ENCODE results near the gene PPM1E. TPM values are rescaled to one million over a fixed set of nuclear protein-coding genes. Genes with fewer than 3 reads are reported as not detected.
"Not testable (repeated sequence)": the region's sequence is repeated elsewhere in the genome, so short reads cannot be mapped to it uniquely, and the experiment has no call there.

Gene PPM1E
- polyA plus RNA-seq, 3 donors, result not detected

- no peaks in the 10 kb centered on the region for H3K36me3 Mint-ChIP-seq
- DNase-seq, result no peak
- intact Hi-C loops (cut with micrococcal nuclease), result no loop called here
Observed at GRCh38 chr17:58789831-58790230, 34.2 kb downstream of the PPM1E start.

GRCh38 chr17:58794508-58794907 lies 38.9 kb downstream of the PPM1E start:
- H3K9ac ChIP-seq (ENCODE audit: insufficient read depth, low read length, poor library complexity, severe bottlenecking); H3K4me3 ChIP-seq (replicated peaks in 1 of 3; ENCODE audit: low read depth in 2 of 3, low read length in 3 of 3); H3K36me3 Mint-ChIP-seq; H3K27ac ChIP-seq (ENCODE audit: low read depth in 1 of 2, low read length in 2 of 2); H3K27ac Mint-ChIP-seq; H3K9me3 Mint-ChIP-seq; intact Hi-C loops (cut with micrococcal nuclease); H3K4me1 Mint-ChIP-seq; H4K20me1 ChIP-seq (ENCODE audit: insufficient read depth, low read length); H3K4me1 ChIP-seq (ENCODE audit: control insufficient read depth in 1 of 2, insufficient read depth in 2 of 2, low read length in 2 of 2); H3K4me2 ChIP-seq (replicated peaks; ENCODE audit: extremely low read depth, low read length, poor library complexity, severe bottlenecking); DNase-seq; H3K36me3 ChIP-seq (replicated peaks in 1 of 2; ENCODE audit: control insufficient read depth in 1 of 2, insufficient read depth in 2 of 2, low read length in 2 of 2); H3K79me2 ChIP-seq (ENCODE audit: insufficient read depth, low read length); H2AFZ ChIP-seq (ENCODE audit: insufficient read depth, low read depth, low read length, poor library complexity, severe bottlenecking); H3K27me3 ChIP-seq (ENCODE audit: control insufficient read depth in 2 of 2, insufficient read depth in 2 of 2, low read length in 2 of 2); H3K9me3 ChIP-seq (replicated peaks in 1 of 2; ENCODE audit: control insufficient read depth in 1 of 2, insufficient read depth in 1 of 2, low read length in 2 of 2): not testable (repeated sequence)
- peaks cover 14 to 25% (median 14%) of the 10 kb centered on the region in 3 donors for H3K27me3 Mint-ChIP-seq (ENCODE audit: low read depth in 3 of 3)
- no CpG with 5 or more reads among the region's 2 CpGs for WGBS (ENCODE audit: insufficient coverage)
- H3K4me3 Mint-ChIP-seq, result peak overlapping the region in 1 of 2 donors; percentile 60

More at GRCh38 chr17:58789831-58790230, 34.2 kb downstream of the PPM1E start:
- Histone ChIP-seq H4K20me1 (ENCODE audit: insufficient read depth, low read length) (no peaks in the 10 kb centered on the region), H3K4me2 (replicated peaks; ENCODE audit: extremely low read depth, low read length, poor library complexity, severe bottlenecking) (no peak overlapping the region), H3K9ac (ENCODE audit: insufficient read depth, low read length, poor library complexity, severe bottlenecking) (no peak overlapping the region), H3K79me2 (ENCODE audit: insufficient read depth, low read length) (no peaks in the 10 kb centered on the region), H3K9me3 (replicated peaks in 1 of 2; ENCODE audit: control insufficient read depth in 1 of 2, insufficient read depth in 1 of 2, low read length in 2 of 2) (no peaks in the 10 kb centered on the region), H3K27me3 (ENCODE audit: control insufficient read depth in 2 of 2, insufficient read depth in 2 of 2, low read length in 2 of 2) (peaks cover 0 to 7% of the 10 kb centered on the region in 2 donors), H3K27ac (ENCODE audit: low read depth in 1 of 2, low read length in 2 of 2) (no peak overlapping the region), H3K36me3 (replicated peaks in 1 of 2; ENCODE audit: control insufficient read depth in 1 of 2, insufficient read depth in 2 of 2, low read length in 2 of 2) (no peaks in the 10 kb centered on the region), H3K4me1 (ENCODE audit: control insufficient read depth in 1 of 2, insufficient read depth in 2 of 2, low read length in 2 of 2) (no peaks in the 10 kb centered on the region), H2AFZ (ENCODE audit: insufficient read depth, low read depth, low read length, poor library complexity, severe bottlenecking) (no peak overlapping the region), H3K4me3 (replicated peaks in 1 of 3; ENCODE audit: low read depth in 2 of 3, low read length in 3 of 3) (no peak overlapping the region)
- Mint-ChIP-seq H3K27ac (no peak overlapping the region), H3K4me3 (no peak overlapping the region), H3K9me3 (peaks cover 0 to 6% (median 1%) of the 10 kb centered on the region in 7 donors), H3K4me1 (no peaks in the 10 kb centered on the region), H3K27me3 (ENCODE audit: low read depth in 3 of 3) (peaks cover 17 to 20% (median 17%) of the 10 kb centered on the region in 3 donors)
- 100% methylated on average over 1 of the region's 1 CpG for WGBS (ENCODE audit: insufficient coverage)
- no peak for TF ChIP-seq CTCF (IDR thresholded peaks at IDR 0.05)

Measured in CD14-positive monocyte (primary cell).